Gastroesophageal sphincter (tissue), 4 donors: ENCODE measurements around the gene MTCL1. TPM values are rescaled to one million over a fixed set of nuclear protein-coding genes. Genes with fewer than 3 reads are reported as not detected.

Source experiments
- ATAC-seq: fragments of 150-250 bp; one replicate; pipeline ENCODE4 v1.9.1; 2016; ENCODE audit warnings: mild to moderate bottlenecking, moderate library complexity
- H3K27ac ChIP-seq, 4 donors: fragments of 200-600 bp; sonication (generic) in 3 of 4; 1 replicate in 3 of 4; 2 replicates in 1 of 4; pipeline ENCODE4 v1.5.1; 2016 to 2019
- H3K27me3 ChIP-seq: fragments of 200-600 bp; sonication (generic); one replicate; pipeline ENCODE4 v1.5.1; 2019
- H3K36me3 ChIP-seq, 2 donors: fragments of 200-600 bp; sonication (generic); one replicate each; pipeline ENCODE4 v1.5.1; 2019; ENCODE audit warnings: control low read depth in 1 of 2
- H3K4me1 ChIP-seq, 3 donors: fragments of 200-600 bp; sonication (generic); 1 replicate in 2 of 3; 2 replicates in 1 of 3; pipeline ENCODE4 v1.5.1; 2016 to 2019; ENCODE audit warnings: control low read depth in 2 of 3
- H3K4me3 ChIP-seq, 2 donors: fragments of 200-600 bp; sonication (generic); one replicate each; pipeline ENCODE4 v1.5.1; 2019; ENCODE audit warnings: mild to moderate bottlenecking in 1 of 2, moderate library complexity in 1 of 2
- H3K9me3 ChIP-seq, 3 donors: fragments of 200-600 bp; sonication (generic); one replicate each; pipeline ENCODE4 v1.5.1; 2017 to 2019; ENCODE audit warnings: control low read depth in 2 of 3
- CTCF ChIP-seq, 4 experiments: fragments of 200-600 bp in 2 of 4; fragments of 450-650 bp in 2 of 4; sonication (generic) in 1 of 4; IDR thresholded peaks; one replicate each; pipeline ENCODE4 v1.5.1; 2017 to 2019; ENCODE audit warnings: antibody characterized with exemption in 4 of 4, mild to moderate bottlenecking in 2 of 4, moderate library complexity in 2 of 4
- EP300 ChIP-seq: sonication (generic); formaldehyde crosslinking; IDR thresholded peaks from one replicate; pipeline ENCODE4 v1.6.1; 2017; ENCODE audit warnings: antibody characterized with exemption, mild to moderate bottlenecking
- POLR2A ChIP-seq, 2 donors: fragments of 450-650 bp; IDR thresholded peaks; one replicate each; pipeline ENCODE4 v1.6.1; 2017; ENCODE audit warnings: antibody characterized with exemption in 2 of 2, mild to moderate bottlenecking in 2 of 2, moderate library complexity in 1 of 2
- POLR2AphosphoS5 ChIP-seq: sonication (generic); formaldehyde crosslinking; IDR thresholded peaks from one replicate; pipeline ENCODE4 v1.6.1; 2017; ENCODE audit warnings: antibody characterized with exemption
- WGBS, 2 donors: methylation state at CpG; one replicate each; pipeline ENCODE4 v1.1.5; 2018; ENCODE audit warnings: low coverage in 1 of 2; 5-methylcytosine and 5-hydroxymethylcytosine counted together
- total RNA-seq, 4 donors: library from RNA; depleted of rRNA; stranded (reverse); fragments of >200 nt; gene quantifications; one replicate each; pipeline ENCODE4 v1.1.0, GENCODE V29; 2016

MTCL1 gene
- total RNA-seq, 4 donors from 2014 or later: 35.0 to 68.0 (median 51.4) TPM

GRCh38 chr18:8845506-8845905 lies 140.2 kb downstream of the MTCL1 start:
- Histone ChIP-seq H3K4me1 (peaks cover 0 to 16% (median 0%) of the 10 kb centered on the region in 3 donors), H3K27me3 (no peaks in the 10 kb centered on the region), H3K36me3 (no peaks in the 10 kb centered on the region), H3K27ac (no peak overlapping the region), H3K9me3 (peaks cover 0 to 3% (median 0%) of the 10 kb centered on the region in 3 donors), H3K4me3 (no peak overlapping the region)
- WGBS, 2 donors: 92 to 97% methylated on average over 6 to 7 of the region's 7 CpGs
- ATAC-seq: no peak
- TF ChIP-seq CTCF (IDR thresholded peaks at IDR 0.05) (no peak), POLR2AphosphoS5 (no peak), POLR2A (IDR thresholded peaks at IDR 0.05) (no peak), EP300 (no peak)

GRCh38 chr18:8847066-8847755 lies 141.9 kb downstream of the MTCL1 start:
- WGBS, 2 donors: 79 to 94% methylated on average over 3 to 6 of the region's 6 CpGs
- no peaks in the 10 kb centered on the region for H3K36me3 ChIP-seq
- no peaks in the 10 kb centered on the region for H3K27me3 ChIP-seq
- H3K4me1 ChIP-seq: peaks cover 0 to 16% (median 0%) of the 10 kb centered on the region in 3 donors
- TF ChIP-seq POLR2AphosphoS5 (no peak), CTCF (IDR thresholded peaks at IDR 0.05) (no peak), POLR2A (IDR thresholded peaks at IDR 0.05) (no peak), EP300 (no peak)
- H3K27ac ChIP-seq: no peak overlapping the region
- ATAC-seq: peak; percentile 7
- H3K4me3 ChIP-seq: no peak overlapping the region
- peaks cover 0 to 6% (median 0%) of the 10 kb centered on the region in 3 donors for H3K9me3 ChIP-seq

- Histone ChIP-seq H3K36me3 (no peaks in the 10 kb centered on the region), H3K27me3 (no peaks in the 10 kb centered on the region), H3K4me3 (no peak overlapping the region), H3K4me1 (peaks cover 0 to 16% (median 0%) of the 10 kb centered on the region in 3 donors), H3K9me3 (peaks cover 0 to 6% (median 0%) of the 10 kb centered on the region in 3 donors), H3K27ac (no peak overlapping the region)
- 49% methylated on average over 3 to 5 of the region's 5 CpGs for WGBS, 2 donors
- peak; percentile 59 for TF ChIP-seq POLR2AphosphoS5
- no peak for TF ChIP-seq EP300
- no peak for TF ChIP-seq POLR2A (IDR thresholded peaks at IDR 0.05)
- no peak for TF ChIP-seq CTCF (IDR thresholded peaks at IDR 0.05)
- ATAC-seq: peak; percentile 34
Measured at GRCh38 chr18:8847900-8848299, 142.5 kb downstream of the MTCL1 start.

- Histone ChIP-seq H3K27me3 (no peaks in the 10 kb centered on the region), H3K4me1 (peaks cover 0 to 16% (median 0%) of the 10 kb centered on the region in 3 donors), H3K4me3 (no peak overlapping the region), H3K9me3 (peaks cover 0 to 6% (median 0%) of the 10 kb centered on the region in 3 donors), H3K27ac (no peak overlapping the region), H3K36me3 (no peaks in the 10 kb centered on the region)
- TF ChIP-seq POLR2AphosphoS5 (no peak), POLR2A (IDR thresholded peaks at IDR 0.05) (no peak), CTCF (IDR thresholded peaks at IDR 0.05) (no peak), EP300 (no peak)
- WGBS, 2 donors: 76 to 90% methylated on average over 2 to 3 of the region's 3 CpGs
- no peak for ATAC-seq
Measured at GRCh38 chr18:8848541-8848940, 143.2 kb downstream of the MTCL1 start.

- no peak for TF ChIP-seq POLR2A (IDR thresholded peaks at IDR 0.05)
- TF ChIP-seq EP300: no peak
- TF ChIP-seq POLR2AphosphoS5: no peak
- TF ChIP-seq CTCF (IDR thresholded peaks at IDR 0.05): no peak
- no peak overlapping the region for H3K27ac ChIP-seq
- WGBS, 2 donors: 67% methylated on average over 1 of the region's 2 CpGs; no CpG with 5 or more reads in 1 of the 2 donors
- peaks cover 0 to 6% (median 0%) of the 10 kb centered on the region in 3 donors for H3K9me3 ChIP-seq
- no peaks in the 10 kb centered on the region for H3K36me3 ChIP-seq
- H3K4me3 ChIP-seq: no peak overlapping the region
- peaks cover 0 to 16% (median 0%) of the 10 kb centered on the region in 3 donors for H3K4me1 ChIP-seq
- ATAC-seq: no peak
- no peaks in the 10 kb centered on the region for H3K27me3 ChIP-seq
Measured at GRCh38 chr18:8849696-8850095, 144.3 kb downstream of the MTCL1 start.
